Adrenal gland (tissue), 5 donors: ENCODE data around the gene ADARB2.

Source experiments
- POLR2A ChIP-seq, 2 donors: fragments of 450-650 bp; IDR thresholded peaks; one replicate each; pipeline ENCODE4 v1.6.1; 2017; ENCODE audit warnings: antibody characterized with exemption in 2 of 2, mild to moderate bottlenecking in 2 of 2, moderate library complexity in 1 of 2
- TF ChIP-seq, protein P1 (sequence below), 6 experiments: fragments of 450-650 bp in 4 of 6; fragments of 200-600 bp in 2 of 6; sonication (generic) in 1 of 6; IDR thresholded peaks; 1 replicate in 5 of 6; 2 replicates in 1 of 6; pipeline versions ENCODE4 v1.5.1 to v1.8.0; 2016 to 2021; ENCODE audit warnings: antibody characterized with exemption in 6 of 6, mild to moderate bottlenecking in 2 of 6, moderate library complexity in 1 of 6
- donor health status: DM: no; HTN: no; CAD: no.

DNA sequence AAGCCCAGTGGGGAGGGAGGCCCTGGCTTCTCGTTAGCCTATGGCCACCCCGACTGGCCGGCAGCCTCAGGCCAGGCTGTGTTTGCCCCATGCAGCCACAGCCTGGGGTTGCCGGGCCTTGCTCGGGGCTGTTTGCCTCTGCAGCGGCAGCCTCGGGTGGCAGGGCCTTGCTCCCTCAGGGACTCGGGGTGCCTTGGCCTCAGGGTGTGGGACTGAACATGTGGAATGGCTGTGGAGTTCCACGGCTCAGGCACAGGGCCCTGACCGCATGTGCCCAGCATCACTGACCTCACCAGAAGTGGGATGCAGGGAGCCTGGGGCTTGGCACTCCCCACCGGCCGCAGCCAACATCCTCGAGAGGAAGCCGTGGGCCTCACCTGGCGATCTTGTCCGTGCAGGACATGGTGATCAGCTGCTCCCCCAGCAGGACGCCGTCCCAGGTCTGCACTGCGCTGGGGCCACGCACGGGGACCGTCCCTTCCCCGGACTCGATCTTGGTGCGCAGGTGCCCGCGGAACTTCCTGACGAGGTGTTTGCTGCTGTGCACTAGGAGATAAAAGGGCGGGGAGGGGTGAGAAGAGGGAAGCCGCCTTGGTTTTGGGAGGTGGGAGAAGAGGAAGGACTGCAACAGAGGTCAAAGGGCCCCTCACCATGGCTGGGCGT is 520.6 kb downstream of the ADARB2 start:
- TF ChIP-seq, protein P1, sequence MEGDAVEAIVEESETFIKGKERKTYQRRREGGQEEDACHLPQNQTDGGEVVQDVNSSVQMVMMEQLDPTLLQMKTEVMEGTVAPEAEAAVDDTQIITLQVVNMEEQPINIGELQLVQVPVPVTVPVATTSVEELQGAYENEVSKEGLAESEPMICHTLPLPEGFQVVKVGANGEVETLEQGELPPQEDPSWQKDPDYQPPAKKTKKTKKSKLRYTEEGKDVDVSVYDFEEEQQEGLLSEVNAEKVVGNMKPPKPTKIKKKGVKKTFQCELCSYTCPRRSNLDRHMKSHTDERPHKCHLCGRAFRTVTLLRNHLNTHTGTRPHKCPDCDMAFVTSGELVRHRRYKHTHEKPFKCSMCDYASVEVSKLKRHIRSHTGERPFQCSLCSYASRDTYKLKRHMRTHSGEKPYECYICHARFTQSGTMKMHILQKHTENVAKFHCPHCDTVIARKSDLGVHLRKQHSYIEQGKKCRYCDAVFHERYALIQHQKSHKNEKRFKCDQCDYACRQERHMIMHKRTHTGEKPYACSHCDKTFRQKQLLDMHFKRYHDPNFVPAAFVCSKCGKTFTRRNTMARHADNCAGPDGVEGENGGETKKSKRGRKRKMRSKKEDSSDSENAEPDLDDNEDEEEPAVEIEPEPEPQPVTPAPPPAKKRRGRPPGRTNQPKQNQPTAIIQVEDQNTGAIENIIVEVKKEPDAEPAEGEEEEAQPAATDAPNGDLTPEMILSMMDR (IDR thresholded peaks at IDR 0.05): no peak
- no peak for TF ChIP-seq POLR2A (IDR thresholded peaks at IDR 0.05)
